ENCODE measurements around the gene KCNH4.
A peak's percentile ranks its signal among the peaks of the same experiment; 100 is the strongest.

The KCNH4 gene

GRCh38 chr17:42171831-42172230 is 9.1 kb downstream of the KCNH4 start:
- H2AFZ ChIP-seq (ENCODE audit: low read depth, low read length), result no peak overlapping the region
- no peak overlapping the region for H3K27ac ChIP-seq (ENCODE audit: low read length)
- H3K79me2 ChIP-seq (ENCODE audit: low read length), result no peaks in the 10 kb centered on the region
- no peak overlapping the region for H3K9ac ChIP-seq (ENCODE audit: low read length)
- no peaks in the 10 kb centered on the region; the same call in 1 of the 2 replicates for H3K27me3 ChIP-seq (ENCODE audit: low read depth, low read length)
- H3K4me3 ChIP-seq (ENCODE audit: low read length), result no peak overlapping the region
- H3K4me1 ChIP-seq (ENCODE audit: low read length), result peaks cover 12% of the 10 kb centered on the region
- H4K20me1 ChIP-seq (ENCODE audit: insufficient read depth, low read length), result no peaks in the 10 kb centered on the region
- H3K36me3 ChIP-seq (replicated peaks; ENCODE audit: low read depth, low read length), result no peaks in the 10 kb centered on the region
- no peaks in the 10 kb centered on the region for H3K9me3 ChIP-seq (ENCODE audit: insufficient read depth, low read length)
- H3K4me2 ChIP-seq (ENCODE audit: low read length), result no peak overlapping the region
- TF ChIP-seq, protein P1, sequence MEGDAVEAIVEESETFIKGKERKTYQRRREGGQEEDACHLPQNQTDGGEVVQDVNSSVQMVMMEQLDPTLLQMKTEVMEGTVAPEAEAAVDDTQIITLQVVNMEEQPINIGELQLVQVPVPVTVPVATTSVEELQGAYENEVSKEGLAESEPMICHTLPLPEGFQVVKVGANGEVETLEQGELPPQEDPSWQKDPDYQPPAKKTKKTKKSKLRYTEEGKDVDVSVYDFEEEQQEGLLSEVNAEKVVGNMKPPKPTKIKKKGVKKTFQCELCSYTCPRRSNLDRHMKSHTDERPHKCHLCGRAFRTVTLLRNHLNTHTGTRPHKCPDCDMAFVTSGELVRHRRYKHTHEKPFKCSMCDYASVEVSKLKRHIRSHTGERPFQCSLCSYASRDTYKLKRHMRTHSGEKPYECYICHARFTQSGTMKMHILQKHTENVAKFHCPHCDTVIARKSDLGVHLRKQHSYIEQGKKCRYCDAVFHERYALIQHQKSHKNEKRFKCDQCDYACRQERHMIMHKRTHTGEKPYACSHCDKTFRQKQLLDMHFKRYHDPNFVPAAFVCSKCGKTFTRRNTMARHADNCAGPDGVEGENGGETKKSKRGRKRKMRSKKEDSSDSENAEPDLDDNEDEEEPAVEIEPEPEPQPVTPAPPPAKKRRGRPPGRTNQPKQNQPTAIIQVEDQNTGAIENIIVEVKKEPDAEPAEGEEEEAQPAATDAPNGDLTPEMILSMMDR (IDR thresholded peaks at IDR 0.05; ENCODE audit: low read depth, low read length), result no peak
- no peak for TF ChIP-seq EZH2phosphoT487 (IDR thresholded peaks at IDR 0.05; ENCODE audit: low read depth)

GRCh38 chr17:42169351-42169750 is 11.6 kb downstream of the KCNH4 start:
- Histone ChIP-seq H3K9ac (ENCODE audit: low read length) (no peak overlapping the region), H3K9me3 (ENCODE audit: insufficient read depth, low read length) (no peaks in the 10 kb centered on the region), H3K36me3 (replicated peaks; ENCODE audit: low read depth, low read length) (no peaks in the 10 kb centered on the region), H3K4me2 (ENCODE audit: low read length) (no peak overlapping the region), H3K4me3 (ENCODE audit: low read length) (no peak overlapping the region), H3K79me2 (ENCODE audit: low read length) (no peaks in the 10 kb centered on the region), H3K27ac (ENCODE audit: low read length) (no peak overlapping the region), H3K4me1 (ENCODE audit: low read length) (peaks cover 14% of the 10 kb centered on the region), H3K27me3 (ENCODE audit: low read depth, low read length) (no peaks in the 10 kb centered on the region; the same call in 1 of the 2 replicates), H4K20me1 (ENCODE audit: insufficient read depth, low read length) (no peaks in the 10 kb centered on the region), H2AFZ (ENCODE audit: low read depth, low read length) (no peak overlapping the region)
- TF ChIP-seq EZH2phosphoT487 (IDR thresholded peaks at IDR 0.05; ENCODE audit: low read depth), result no peak
- TF ChIP-seq, protein P1 (IDR thresholded peaks at IDR 0.05; ENCODE audit: low read depth, low read length), result no peak

- Histone ChIP-seq H3K4me1 (ENCODE audit: low read length) (peaks cover 19% of the 10 kb centered on the region), H3K27ac (ENCODE audit: low read length) (no peak overlapping the region), H4K20me1 (ENCODE audit: insufficient read depth, low read length) (no peaks in the 10 kb centered on the region), H3K79me2 (ENCODE audit: low read length) (no peaks in the 10 kb centered on the region), H3K4me2 (ENCODE audit: low read length) (peak overlapping the region; percentile 32), H3K27me3 (ENCODE audit: low read depth, low read length) (no peaks in the 10 kb centered on the region), H3K36me3 (replicated peaks; ENCODE audit: low read depth, low read length) (no peaks in the 10 kb centered on the region), H2AFZ (ENCODE audit: low read depth, low read length) (no peak overlapping the region), H3K4me3 (ENCODE audit: low read length) (no peak overlapping the region), H3K9me3 (ENCODE audit: insufficient read depth, low read length) (no peaks in the 10 kb centered on the region), H3K9ac (ENCODE audit: low read length) (no peak overlapping the region)
- TF ChIP-seq, protein P1 (IDR thresholded peaks at IDR 0.05; ENCODE audit: low read depth, low read length), result no peak
- TF ChIP-seq EZH2phosphoT487 (IDR thresholded peaks at IDR 0.05; ENCODE audit: low read depth), result no peak
These were observed 13.1 kb downstream of the KCNH4 start for GRCh38 chr17:42167807-42168206.

DNA sequence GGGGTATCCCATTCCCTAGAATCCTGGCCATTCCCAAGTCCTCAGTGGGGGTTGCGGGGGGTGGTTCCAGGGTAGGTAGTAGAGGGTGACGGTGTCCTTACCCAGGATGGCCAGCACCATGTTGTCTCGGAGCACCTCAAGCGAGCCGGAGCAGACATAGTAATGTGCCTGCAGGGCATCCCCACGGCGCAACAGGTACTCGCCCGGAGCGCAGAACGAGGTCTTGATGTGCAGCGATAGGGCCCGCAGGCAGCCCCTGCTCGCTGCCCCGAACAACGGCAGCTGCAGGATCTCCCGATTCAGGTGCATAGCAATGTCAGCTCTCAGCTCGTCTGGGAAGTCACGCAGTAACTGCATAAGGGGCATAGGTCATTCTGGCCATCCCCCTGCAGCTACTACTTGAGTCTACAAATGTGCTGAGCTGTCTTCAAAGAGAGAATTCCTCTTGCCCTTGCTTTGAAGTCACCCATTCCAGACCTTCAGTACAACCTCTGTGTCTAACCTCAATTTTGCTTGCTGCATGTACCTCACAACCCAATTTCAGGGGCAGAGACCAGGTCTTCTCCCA is 14.7 kb downstream of the KCNH4 start:
- no peaks in the 10 kb centered on the region for H3K27me3 ChIP-seq (ENCODE audit: low read depth, low read length)

More for the DNA sequence above, 14.7 kb downstream of the KCNH4 start:
- Histone ChIP-seq H2AFZ (ENCODE audit: low read depth, low read length) (no peak overlapping the region), H3K27ac (ENCODE audit: low read length) (no peak overlapping the region), H3K9ac (ENCODE audit: low read length) (no peak overlapping the region), H4K20me1 (ENCODE audit: insufficient read depth, low read length) (no peaks in the 10 kb centered on the region), H3K9me3 (ENCODE audit: insufficient read depth, low read length) (no peaks in the 10 kb centered on the region), H3K4me1 (ENCODE audit: low read length) (peaks cover 34% of the 10 kb centered on the region), H3K79me2 (ENCODE audit: low read length) (no peaks in the 10 kb centered on the region), H3K4me3 (ENCODE audit: low read length) (no peak overlapping the region), H3K36me3 (replicated peaks; ENCODE audit: low read depth, low read length) (no peaks in the 10 kb centered on the region), H3K4me2 (ENCODE audit: low read length) (no peak overlapping the region)
- no peak for TF ChIP-seq EZH2phosphoT487 (IDR thresholded peaks at IDR 0.05; ENCODE audit: low read depth)
- TF ChIP-seq, protein P1 (IDR thresholded peaks at IDR 0.05; ENCODE audit: low read depth, low read length), result no peak
